HG02884 (cell line): ENCODE results near the gene CIBAR2.
"Not testable (repeated sequence)": the region's sequence is repeated elsewhere in the genome, so short reads cannot be mapped to it uniquely, and the experiment has no call there.

Experiments used
- ATAC-seq: cut with Tn5 transposase; IDR thresholded peaks from one replicate; pipeline ENCODE4 v1.9.1; 2021; ENCODE audit warnings: mild to moderate bottlenecking, moderate library complexity; ENCODE audit not compliant: unreplicated experiment

Gene CIBAR2

DNA sequence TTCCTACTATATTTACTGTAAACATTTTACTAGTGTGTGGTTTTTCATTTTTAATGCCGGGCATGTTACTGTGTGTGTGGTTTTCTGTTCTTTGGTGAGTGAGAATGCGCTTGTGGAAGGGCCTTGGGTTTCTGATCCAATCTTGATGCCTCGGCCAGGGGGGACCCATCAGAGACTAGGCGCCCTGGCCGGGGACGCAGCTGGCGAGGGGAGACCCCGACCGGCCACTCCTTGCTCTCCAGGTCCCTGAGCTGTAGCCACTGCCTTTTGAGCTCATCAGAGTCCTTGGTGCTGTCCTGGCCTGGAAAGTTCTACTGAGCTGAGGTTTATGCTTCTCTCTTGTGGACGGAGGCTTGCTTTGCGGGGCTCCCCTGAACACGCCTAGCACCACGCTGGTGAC is 47.2 kb downstream of the CIBAR2 start:
- no peak for ATAC-seq

DNA sequence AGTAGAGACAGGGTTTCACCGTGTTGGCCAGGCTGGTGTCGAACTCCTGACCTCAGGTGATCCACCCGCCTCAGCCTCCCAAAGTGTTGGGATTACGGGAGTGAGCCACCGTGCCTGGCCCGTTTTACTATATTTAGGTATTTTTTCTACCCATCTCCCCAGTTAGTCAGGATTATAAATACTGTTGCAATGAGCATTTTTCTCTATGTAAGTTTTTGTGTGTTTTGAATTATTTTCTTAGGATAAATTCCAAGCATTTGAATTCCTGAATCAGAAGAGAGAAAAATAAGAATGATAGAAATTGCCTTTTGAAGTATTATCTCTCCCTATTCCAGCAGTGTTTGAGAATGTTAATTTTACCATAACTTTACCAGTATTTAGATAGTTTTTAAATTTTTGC is 48.1 kb downstream of the CIBAR2 start:
- ATAC-seq: no peak

DNA sequence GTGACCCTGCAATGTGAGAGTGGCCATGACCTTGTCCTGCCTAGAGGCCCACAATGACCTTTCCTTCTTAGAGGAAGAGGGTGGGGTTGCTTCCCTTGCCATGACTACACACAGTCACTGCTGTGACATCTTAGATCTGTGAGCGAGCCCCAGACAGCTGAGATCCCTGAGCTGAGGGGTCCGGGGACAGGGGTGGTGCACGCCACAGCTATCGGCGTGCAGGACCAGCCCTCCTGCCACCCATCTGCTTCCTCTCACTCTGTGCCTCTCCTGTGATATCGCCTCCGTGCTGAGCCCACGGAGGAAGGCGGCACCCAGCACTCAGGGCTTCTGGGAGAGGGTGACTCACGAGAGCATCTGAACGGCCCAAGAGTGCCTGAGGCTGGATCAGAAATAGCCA is 49.4 kb downstream of the CIBAR2 start:
- no peak for ATAC-seq

DNA sequence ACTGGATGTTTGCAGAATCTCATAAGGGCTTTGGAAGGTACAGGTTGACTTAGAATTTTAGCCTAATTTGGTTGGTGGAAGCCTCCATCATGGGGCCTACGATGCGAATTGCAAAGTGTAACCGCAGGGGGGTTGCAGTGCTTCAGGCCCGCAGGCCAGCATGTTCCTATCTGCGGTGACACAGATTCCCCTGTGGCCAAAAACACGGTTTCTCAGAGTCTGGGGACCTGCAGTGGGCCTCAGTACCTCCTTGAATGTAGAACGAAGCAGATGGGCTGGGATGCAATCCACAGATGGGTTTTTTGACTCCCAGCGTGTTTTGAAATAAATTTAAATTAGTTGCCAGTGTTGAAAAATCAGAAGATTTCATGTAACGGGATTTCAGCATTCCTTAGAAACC is 49.9 kb downstream of the CIBAR2 start:
- ATAC-seq: no peak

DNA sequence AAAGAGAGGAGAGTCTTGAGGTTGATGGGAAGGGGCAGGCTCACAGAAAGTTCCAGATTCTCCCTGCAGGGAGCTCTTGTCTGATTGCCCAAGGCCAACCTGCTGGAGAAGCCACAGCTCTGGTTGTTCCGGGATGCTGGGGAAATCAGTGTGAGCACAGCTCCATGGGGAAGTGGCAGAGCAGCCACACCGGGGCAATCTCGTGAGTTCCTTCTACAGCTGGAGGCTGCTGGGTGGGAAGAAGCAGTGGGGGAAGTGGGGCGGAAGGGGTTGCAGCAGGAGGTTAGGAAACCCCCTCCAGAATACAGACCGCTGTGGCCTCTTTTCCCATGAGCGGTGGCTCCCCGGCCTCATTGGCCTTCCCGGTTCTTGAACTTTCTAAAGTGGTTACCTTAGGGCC is 50.7 kb downstream of the CIBAR2 start:
- no peak for ATAC-seq

DNA sequence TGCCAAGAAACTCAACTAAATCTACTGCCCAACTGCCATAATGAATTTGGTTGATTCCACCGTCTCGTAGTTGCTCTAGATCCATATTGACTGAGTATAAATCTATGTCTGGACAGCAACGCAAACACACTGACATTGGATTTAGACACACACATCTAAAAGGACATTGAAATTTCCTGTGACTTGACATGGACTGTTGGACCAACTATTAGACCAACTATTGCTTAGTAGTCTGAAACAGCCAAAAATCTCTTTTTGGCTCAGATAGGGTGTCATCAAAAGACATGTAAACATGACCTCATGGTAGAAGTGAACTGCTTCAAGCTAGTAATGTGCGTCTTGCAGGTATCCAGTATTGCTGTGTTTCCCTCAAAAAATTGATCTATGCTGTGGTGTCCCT is 53.4 kb downstream of the CIBAR2 start:
- no peak for ATAC-seq

DNA sequence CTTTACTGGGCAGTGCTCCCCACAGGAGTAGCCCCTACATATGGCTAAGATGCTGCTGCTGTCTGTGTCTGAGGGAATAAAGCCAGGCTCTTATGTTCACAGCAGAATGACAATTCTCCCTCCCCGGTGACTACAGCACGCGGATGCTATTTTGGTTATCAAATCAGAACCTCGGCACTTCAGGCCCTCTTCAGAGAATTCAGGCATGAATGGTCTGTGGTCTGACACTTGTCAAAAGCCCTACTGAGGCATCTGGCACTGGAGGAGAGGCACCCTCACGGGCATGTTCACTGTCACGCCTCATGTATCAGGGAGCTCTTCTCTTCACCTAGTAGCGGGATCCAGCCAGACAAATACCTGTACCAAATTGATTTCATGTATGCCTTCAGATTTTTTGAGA is 54.3 kb downstream of the CIBAR2 start:
- no peak for ATAC-seq

DNA sequence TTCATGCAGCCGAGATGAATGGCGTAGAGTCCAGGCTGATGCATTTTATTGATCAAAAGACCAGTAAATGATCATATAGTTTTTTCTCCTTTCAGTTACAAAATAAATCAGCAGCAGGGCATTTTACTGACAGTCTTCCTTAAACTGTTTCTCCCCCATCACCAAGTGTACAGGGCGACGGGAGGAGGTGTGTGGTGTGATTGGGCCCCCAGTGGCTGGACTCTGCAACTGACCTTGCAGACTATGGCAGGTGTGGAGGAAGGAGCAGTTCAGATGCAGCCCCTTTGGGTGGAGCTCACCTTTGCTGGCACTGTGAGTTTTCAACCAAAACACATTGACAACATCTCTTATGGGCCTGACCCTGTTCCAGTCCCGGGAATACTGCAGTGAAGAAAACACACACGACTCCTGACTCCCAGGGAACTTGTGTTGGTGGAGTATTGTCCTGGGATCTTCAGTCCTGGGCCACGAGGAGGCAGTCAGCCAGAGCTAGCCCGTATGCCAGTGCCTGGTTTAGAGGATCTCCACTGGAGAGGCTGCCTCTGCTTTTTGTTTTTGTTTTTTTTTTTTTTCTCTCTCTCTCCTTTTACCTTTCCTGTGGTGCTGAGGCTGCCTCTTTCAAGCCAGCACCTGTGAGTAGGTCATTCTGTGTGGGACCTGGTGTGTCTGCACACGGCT is 54.9 kb downstream of the CIBAR2 start:
- no peak for ATAC-seq

DNA sequence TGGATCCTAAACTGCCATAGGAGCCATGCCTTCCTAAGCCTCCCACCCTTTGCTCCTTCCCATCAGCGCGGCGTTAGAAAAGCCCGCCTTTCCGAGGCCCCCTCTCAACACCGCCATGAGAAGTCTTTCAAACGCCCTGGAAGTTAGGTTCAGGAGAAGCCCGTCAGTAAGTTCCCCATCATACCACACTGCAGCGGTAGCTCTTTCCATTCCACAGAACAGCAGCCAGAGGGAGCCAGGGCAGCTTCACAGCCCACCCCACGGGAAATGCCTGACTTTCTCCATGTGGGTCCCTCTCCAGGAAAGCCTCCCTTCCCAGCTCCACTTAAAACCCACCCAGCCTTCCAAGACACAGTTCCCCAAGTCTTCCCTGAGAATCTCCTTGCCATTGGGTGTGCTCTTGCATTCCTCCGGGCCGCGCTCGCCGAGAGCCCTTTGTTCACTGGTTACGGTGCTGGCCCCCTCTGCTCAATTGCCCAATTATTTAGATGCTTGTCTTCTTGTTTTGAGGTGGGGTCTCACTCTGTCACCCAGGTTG is 56.0 kb downstream of the CIBAR2 start:
- ATAC-seq: no peak

DNA sequence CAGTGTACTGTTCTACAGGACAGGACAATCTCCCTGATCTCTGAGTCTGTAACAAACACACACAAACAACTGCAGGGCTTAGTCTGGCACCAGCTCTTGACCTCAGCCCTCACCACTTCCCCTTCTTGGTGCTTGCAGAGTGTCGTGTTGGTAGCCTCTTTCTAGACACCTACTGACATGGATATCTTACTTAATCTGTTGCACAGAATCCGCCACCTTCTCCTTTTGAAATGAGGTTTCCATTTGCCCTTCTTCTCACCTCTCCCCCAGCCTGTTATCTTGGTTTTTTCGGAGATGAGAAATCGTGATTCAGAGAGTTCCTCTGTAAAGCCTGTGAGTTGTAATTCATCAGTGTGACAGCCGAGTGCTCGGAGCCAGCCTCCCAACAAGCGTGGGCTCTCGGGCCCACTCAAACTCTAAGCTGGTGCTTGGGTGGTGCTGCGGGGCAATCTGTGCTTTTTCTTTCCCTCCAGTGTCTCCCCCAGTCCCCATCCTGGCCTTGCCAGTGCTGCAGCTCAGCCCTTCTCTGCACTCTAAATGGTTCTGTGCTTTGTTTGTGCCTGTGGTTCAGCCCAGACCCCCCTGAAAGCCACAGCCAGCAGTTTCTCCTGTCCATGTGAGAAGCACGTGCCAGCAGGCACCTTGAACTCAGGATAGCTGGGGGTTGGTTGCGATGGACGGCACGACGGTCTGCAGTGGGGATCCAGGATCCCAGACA is 56.6 kb downstream of the CIBAR2 start:
- peak; percentile 80 for ATAC-seq

DNA sequence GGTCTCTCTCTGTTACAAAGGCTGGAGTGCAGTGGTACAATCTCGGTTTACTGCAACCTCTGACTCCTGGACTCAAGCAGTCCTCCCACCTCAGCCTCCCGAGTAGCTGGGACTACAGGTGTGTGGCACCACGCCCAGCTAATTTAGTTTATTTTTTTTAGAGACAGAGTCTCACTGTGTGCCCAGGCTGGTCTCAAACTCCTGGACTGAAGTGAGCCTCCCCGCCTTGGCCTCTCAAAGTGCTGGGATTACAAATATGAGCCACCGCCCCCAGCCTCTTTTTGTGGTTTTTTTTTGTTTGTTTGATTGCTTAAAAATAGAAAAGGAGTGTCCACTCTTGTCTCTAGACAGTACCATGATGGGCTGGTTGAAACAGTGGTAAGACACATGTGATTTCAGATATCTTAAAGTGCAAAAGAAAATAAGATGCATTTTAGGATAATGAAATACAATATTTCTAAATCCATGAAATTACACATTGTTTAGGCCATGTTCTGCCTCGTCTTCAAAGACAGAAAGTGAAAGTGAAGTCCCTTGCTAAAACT is 57.3 kb downstream of the CIBAR2 start:
- ATAC-seq: no peak

DNA sequence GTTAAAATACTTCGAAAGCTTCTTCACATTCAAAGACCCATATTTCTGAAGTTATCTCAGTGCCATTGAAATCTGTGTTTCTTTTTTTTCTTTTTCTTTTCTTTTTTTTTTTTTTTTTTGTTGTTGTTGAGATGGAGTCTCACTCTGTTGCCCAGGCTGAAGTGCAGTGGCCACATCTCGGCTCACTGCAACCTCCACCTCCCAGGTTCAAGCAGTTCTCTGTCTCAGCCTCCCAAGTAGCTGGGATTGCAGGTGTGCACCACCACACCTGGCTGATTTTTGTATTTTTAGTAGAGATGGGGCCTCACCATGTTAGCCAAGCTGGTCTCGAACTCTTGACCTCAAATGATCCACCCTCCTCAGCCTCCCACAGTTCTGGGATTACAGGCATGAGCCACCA is 58.0 kb downstream of the CIBAR2 start:
- ATAC-seq: not testable (repeated sequence)

DNA sequence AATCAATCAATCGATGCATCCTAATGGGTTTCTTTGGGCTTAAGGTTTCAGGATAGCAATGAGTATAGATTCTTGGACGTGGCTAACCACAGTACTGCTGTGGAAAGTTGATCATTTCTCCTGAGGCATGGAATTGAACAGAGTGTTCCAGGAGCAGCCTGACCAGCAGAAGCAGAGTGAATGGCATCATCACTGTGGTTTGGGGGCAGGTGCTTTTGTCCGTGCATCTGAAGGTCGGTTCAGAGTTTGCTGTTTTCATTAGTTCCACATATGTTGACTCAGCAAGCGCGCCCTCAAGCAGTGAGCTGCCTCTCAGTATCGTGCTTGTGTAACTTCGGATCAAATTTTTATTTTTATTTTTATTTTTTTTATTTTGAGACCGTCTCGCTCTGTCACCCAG is 59.7 kb downstream of the CIBAR2 start:
- no peak for ATAC-seq

DNA sequence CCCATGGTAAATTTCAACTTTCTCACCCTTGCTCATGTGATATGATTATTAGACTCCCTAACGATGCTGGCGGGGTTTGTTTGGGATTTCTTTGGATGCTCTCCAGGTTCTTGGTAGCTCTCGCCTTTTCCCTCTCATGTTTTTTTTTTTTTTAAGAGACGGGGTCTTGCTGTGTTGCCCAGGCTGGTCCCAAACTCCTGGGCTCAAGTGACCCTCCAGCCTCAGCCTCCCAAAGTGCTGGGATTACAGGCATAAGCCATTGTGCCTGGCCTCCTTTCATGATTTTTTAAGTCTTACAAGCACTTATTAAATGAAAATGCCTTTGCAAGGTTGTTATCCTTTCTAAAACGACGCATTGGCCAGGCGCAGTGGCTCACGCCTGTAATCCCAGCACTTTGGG is 60.6 kb downstream of the CIBAR2 start:
- ATAC-seq: no peak

DNA sequence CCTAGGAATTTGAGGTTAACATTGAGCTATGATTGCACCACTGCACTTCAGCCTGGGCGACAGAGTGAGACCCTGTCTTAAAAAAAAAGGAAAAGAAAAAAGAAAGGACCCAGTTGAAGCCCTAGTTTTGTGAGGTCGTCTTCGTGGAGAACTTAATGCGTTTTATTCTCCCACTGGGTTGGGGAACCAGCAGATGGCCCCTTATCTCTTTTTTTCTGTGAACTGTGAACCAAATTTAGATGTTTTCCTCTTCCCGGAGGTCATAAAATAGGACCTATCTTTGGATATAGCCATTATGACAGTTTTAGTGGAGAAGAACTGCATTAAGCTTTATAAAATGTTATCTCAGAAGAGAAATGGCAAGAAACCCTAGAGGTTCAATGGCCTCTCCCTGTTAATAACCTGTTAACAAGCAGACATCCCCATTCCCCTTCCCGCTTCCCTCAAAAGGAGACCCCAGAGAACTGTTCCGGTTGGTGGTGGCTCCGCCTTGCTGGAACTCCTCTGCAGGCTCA is 61.1 kb downstream of the CIBAR2 start:
- ATAC-seq: no peak

DNA sequence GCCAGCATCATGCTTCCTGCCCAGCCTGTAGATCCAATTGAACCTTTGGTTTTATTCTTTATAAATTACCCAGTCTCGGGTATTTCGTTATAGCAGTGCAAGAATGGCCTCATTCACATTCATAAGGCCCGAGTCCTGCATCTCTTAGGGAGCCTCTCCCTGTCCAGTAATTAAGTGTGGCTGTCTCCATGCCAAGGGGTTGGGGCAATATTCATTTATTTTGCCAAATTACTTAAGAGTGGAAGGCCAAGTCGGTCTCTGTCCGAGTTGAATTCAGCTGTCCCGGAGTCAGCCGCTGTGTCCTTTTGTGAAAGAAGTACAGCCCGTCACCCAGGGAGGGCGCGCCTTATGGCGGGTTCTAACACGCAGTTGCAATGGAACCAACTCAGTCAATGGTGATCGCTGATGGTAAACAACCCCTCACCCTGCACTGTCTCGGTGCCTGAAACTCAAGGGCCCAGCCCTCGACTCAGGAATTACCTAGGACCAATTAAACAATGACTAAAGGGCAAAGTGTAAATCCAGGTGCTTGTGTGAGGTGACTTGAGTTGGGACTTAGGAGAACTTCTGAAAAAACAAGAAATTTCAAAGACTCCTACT is 62.5 kb downstream of the CIBAR2 start:
- ATAC-seq: no peak

DNA sequence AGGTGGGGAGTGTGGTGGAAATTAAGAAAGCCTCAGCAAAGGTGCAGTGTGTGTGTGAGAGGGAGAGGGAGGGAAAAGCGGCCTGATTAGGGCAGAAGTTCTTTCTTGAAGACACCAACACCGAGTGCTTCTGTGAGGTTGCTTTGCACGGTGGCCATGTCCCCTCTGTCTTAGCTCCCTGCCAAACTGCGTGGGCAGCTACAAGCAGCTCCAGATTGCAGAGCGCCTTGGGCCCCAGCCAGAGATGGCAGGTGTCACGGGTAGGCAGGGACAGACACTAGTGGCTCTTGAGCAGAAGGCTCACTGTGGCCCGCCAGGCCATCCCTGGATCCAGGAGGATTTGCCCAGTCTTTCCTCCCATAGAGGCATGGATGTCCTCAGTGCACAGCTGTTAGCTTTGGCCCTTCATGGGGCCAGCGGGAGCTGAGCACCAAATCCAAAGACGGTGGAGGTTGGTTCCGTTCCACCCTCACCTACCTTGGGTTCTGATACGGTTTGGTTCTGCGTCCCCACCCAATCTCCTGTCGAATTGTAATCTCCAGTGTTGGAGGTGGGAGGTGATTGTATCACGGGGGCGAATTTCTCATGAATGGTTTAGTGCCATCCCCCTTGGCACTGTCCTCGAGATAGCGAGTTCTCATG is 63.2 kb downstream of the CIBAR2 start:
- no peak for ATAC-seq
